SU-DHL-6 (cell line): ENCODE measurements around the gene ROR1.

Source experiments
- H2AFZ ChIP-seq: fragments of 200-600 bp; sonication (generic); 2 replicates; pipeline ENCODE4 v1.6.1; 2014; ENCODE audit warnings: low read depth, mild to moderate bottlenecking, moderate library complexity, mixed read lengths, antibody characterized with exemption, low read length; ENCODE audit not compliant: severe bottlenecking
- H3F3A ChIP-seq: fragments of 200-600 bp; shearing (Covaris generic); 2 replicates; pipeline ENCODE4 v1.6.0; 2016; ENCODE audit warnings: antibody characterized with exemption, mild to moderate bottlenecking; ENCODE audit not compliant: insufficient read depth
- H3K27ac ChIP-seq: fragments of 200-600 bp; sonication (generic); 2 replicates; pipeline ENCODE4 v1.5.1; 2016; ENCODE audit warnings: low read depth, mild to moderate bottlenecking, low read length, moderate library complexity, mixed read lengths
- H3K27me3 ChIP-seq: fragments of 200-600 bp; sonication (generic), shearing (Covaris generic); 2 replicates; pipeline ENCODE4 v1.6.0; 2014; ENCODE audit warnings: mild to moderate bottlenecking, low read length
- H3K36me3 ChIP-seq: fragments of 200-600 bp; sonication (generic); 2 replicates; pipeline ENCODE4 v1.6.1; 2014; ENCODE audit warnings: mild to moderate bottlenecking, low read length, mixed read lengths
- H3K4me2 ChIP-seq: fragments of 300-600, 200-600 bp; shearing (Covaris generic), sonication (generic); 2 replicates; pipeline ENCODE4 v1.6.0; 2014; ENCODE audit warnings: low read length, low read depth, mild to moderate bottlenecking; ENCODE audit not compliant: poor library complexity, severe bottlenecking
- H3K4me3 ChIP-seq: fragments of 200-600 bp; sonication (generic); 2 replicates; pipeline ENCODE4 v1.5.1; 2014; ENCODE audit warnings: antibody characterized with exemption, low read length, mild to moderate bottlenecking, mixed read lengths; ENCODE audit not compliant: insufficient read depth, poor library complexity, severe bottlenecking
- H3K79me2 ChIP-seq: fragments of 200-600 bp; sonication (generic); 2 replicates; pipeline ENCODE4 v1.6.1; 2014; ENCODE audit warnings: mild to moderate bottlenecking, low read length, moderate library complexity; ENCODE audit not compliant: insufficient read depth
- H3K9ac ChIP-seq: fragments of 200-600 bp; sonication (generic); 2 replicates; pipeline ENCODE4 v1.7.0; 2014; ENCODE audit warnings: mild to moderate bottlenecking, low read length
- H3K9me2 ChIP-seq: fragments of 200-600 bp; sonication (generic); replicated peaks from 2 replicates; pipeline ENCODE4 v1.6.1; 2014; ENCODE audit warnings: low read length; ENCODE audit not compliant: insufficient read depth
- H3K9me3 ChIP-seq: fragments of 200-600 bp; sonication (generic); 2 replicates; pipeline ENCODE4 v1.6.1; 2014; ENCODE audit warnings: low read length, mixed read lengths; ENCODE audit not compliant: insufficient read depth
- H4K20me1 ChIP-seq: fragments of 200-600 bp; sonication (generic); 2 replicates; pipeline ENCODE4 v1.6.1; 2014; ENCODE audit warnings: low read depth, mild to moderate bottlenecking, antibody characterized with exemption, low read length, moderate library complexity, mixed read lengths
- CTCF ChIP-seq: fragments of 200-600 bp; sonication (generic); IDR thresholded peaks from one replicate; pipeline ENCODE4 v1.5.1; 2017; ENCODE audit warnings: antibody characterized with exemption, mild to moderate bottlenecking, low read length, moderate library complexity; ENCODE audit not compliant: insufficient read depth, poor library complexity, severe bottlenecking
- EZH2phosphoT487 ChIP-seq: fragments of 200-600 bp; sonication (generic), shearing (Covaris generic); conservative IDR thresholded peaks from 2 replicates; pipeline ENCODE4 v1.6.1; 2018; ENCODE audit warnings: mild to moderate bottlenecking, antibody characterized with exemption, low read length, moderate library complexity, mixed read lengths

The ROR1 gene

GRCh38 chr1:63983391-63984256 lies 209.8 kb downstream of the ROR1 start:
- no peak overlapping the region for H3K4me3 ChIP-seq
- no peak overlapping the region for H3K4me2 ChIP-seq
- no peak overlapping the region for H3K27ac ChIP-seq
- H3K36me3 ChIP-seq: no peaks in the 10 kb centered on the region
- no peaks in the 10 kb centered on the region for H3K9me3 ChIP-seq
- H3K27me3 ChIP-seq: 0 out of 2 replicates have a peak, but pooled peaks cover 3% of the 10 kb centered on the region
- no peaks in the 10 kb centered on the region for H3K9me2 ChIP-seq
- TF ChIP-seq CTCF (no peak), EZH2phosphoT487 (no peak)
- no peak overlapping the region for H3K9ac ChIP-seq
- no peaks in the 10 kb centered on the region for H3F3A ChIP-seq
- H4K20me1 ChIP-seq: no peaks in the 10 kb centered on the region
- H3K79me2 ChIP-seq: no peaks in the 10 kb centered on the region
- no peak overlapping the region for H2AFZ ChIP-seq

- Histone ChIP-seq H3K79me2 (no peaks in the 10 kb centered on the region), H4K20me1 (no peaks in the 10 kb centered on the region), H3K9me2 (no peaks in the 10 kb centered on the region), H3F3A (no peaks in the 10 kb centered on the region), H3K27me3 (0 out of 2 replicates have a peak, but pooled peaks cover 3% of the 10 kb centered on the region), H3K27ac (no peak overlapping the region), H2AFZ (no peak overlapping the region), H3K36me3 (no peaks in the 10 kb centered on the region), H3K9ac (no peak overlapping the region), H3K4me2 (no peak overlapping the region), H3K9me3 (no peaks in the 10 kb centered on the region), H3K4me3 (no peak overlapping the region)
- no peak for TF ChIP-seq EZH2phosphoT487
- no peak for TF ChIP-seq CTCF
These were observed 210.6 kb downstream of the ROR1 start for GRCh38 chr1:63984257-63984929.

GRCh38 chr1:63984930-63985290 lies 211.1 kb downstream of the ROR1 start:
- H3K36me3 ChIP-seq: no peaks in the 10 kb centered on the region
- H3K9me3 ChIP-seq: no peaks in the 10 kb centered on the region
- H3K4me2 ChIP-seq: no peak overlapping the region
- no peak overlapping the region for H3K9ac ChIP-seq
- H3K27ac ChIP-seq: no peak overlapping the region
- no peaks in the 10 kb centered on the region for H3K79me2 ChIP-seq
- 0 out of 2 replicates have a peak, but pooled peaks cover 3% of the 10 kb centered on the region for H3K27me3 ChIP-seq
- no peak overlapping the region for H3K4me3 ChIP-seq
- H3K9me2 ChIP-seq: no peaks in the 10 kb centered on the region
- no peak for TF ChIP-seq EZH2phosphoT487
- TF ChIP-seq CTCF: no peak
- no peak overlapping the region for H2AFZ ChIP-seq
- H3F3A ChIP-seq: no peaks in the 10 kb centered on the region
- H4K20me1 ChIP-seq: no peaks in the 10 kb centered on the region
